ENCODE data around the gene DGCR2.
"Not testable (repeated sequence)": the region's sequence is repeated elsewhere in the genome, so short reads cannot be mapped to it uniquely, and the experiment has no call there.

DGCR2 gene

GRCh38 chr22:19038164-19038546 lies 84.1 kb downstream of the DGCR2 start:
- no peak for DNase-seq

GRCh38 chr22:19037282-19038163 lies 84.7 kb downstream of the DGCR2 start:
- no peak for DNase-seq

- DNase-seq: no peak
These were observed 85.5 kb downstream of the DGCR2 start for GRCh38 chr22:19036523-19037273.

GRCh38 chr22:19036229-19036522 lies 86.0 kb downstream of the DGCR2 start:
- DNase-seq: no peak

- no peak for DNase-seq
These were observed 86.6 kb downstream of the DGCR2 start for GRCh38 chr22:19035474-19036228.

DNA sequence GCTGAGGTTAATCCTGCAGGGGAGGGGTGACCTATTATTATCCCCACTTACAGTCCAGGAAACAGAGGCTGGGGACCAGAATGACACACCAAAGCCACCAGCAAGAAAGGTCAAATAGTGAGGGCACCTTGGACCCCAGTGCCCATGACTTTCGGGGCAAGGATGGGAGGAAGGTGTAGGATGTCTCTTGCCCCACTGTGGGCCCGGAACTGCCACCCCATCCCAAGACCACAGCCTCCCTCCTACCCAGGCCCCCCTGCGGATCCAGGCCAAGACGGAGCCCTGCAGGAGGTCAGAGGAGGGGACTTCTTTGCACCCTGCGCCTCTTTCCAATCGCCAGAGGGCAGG lies 87.1 kb downstream of the DGCR2 start:
- not testable (repeated sequence) for DNase-seq

DNA sequence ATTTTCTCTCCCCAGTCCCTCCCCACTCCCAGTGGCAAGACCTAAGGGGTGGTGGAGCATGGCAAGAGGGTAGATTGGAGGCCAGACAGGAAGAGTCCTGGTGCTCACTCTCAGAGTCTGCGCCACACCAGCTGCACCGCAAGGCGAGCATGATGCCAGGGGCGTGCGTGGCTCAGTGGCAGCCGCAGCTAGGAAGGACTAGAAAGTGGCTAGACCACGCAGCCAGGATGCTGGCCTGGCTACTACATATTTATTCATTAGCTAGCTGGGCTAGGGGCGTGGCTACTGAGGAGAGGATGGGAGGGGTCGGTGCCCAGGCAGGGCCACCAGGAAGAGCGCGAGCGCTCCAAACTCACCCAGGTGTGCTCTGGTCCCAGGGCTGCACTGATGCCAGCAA lies 87.5 kb downstream of the DGCR2 start:
- DNase-seq: not testable (repeated sequence)

DNA sequence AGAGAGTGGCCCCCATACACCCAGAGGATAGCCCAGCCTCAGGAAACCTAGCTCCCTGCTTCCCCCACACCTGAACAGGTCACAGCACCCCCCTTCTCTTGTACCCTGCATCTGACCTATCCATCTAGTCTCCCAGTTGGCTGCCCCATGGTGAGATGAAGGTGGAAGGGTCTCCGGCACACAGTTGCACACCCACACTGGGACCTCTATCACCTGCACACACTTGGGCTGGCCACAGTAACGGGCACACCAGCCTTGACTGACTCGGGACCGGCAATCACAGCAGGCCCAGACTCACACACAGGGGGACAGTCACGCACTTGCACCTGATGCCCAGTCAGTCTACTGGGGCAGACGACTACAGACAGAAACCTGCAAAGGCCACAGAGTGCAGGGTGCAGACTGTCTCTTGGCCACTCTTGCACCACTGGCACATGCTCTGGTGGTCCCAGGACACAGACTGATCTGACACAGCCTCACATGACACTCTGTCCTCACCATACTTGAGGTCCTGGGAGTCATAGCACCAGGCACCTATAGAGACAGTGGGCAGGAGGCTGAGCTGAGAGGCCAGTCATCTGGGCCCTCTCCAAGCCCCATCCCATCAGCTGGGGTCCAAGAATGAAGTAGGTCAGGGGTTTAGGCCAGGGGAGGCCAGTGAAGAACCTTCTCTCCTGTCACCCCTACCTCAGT lies 88.0 kb downstream of the DGCR2 start:
- not testable (repeated sequence) for DNase-seq

DNA sequence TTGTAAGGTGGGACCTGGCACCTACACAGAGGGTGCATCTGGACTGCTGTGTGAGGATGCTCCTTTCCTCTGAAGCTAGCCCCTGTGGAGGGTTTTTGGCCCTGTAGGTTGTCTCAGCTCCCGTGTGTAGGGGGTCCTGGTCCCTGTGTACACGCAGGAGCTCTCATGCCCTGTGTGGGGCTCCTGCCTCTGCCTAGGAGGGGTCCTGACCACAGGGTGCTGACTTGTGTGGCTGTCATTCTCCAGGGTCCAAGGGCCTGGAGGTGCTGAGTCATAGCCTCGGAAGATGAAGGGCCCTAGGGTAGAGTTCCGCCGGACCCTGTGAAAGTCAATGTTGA lies 88.7 kb downstream of the DGCR2 start:
- not testable (repeated sequence) for DNase-seq

GRCh38 chr22:19032898-19033567 lies 89.2 kb downstream of the DGCR2 start:
- not testable (repeated sequence) for DNase-seq

GRCh38 chr22:19032156-19032785 lies 89.9 kb downstream of the DGCR2 start:
- DNase-seq: not testable (repeated sequence)

GRCh38 chr22:19030889-19031252 lies 91.3 kb downstream of the DGCR2 start:
- not testable (repeated sequence) for DNase-seq

- DNase-seq: not testable (repeated sequence)
These were observed 91.9 kb downstream of the DGCR2 start for GRCh38 chr22:19030226-19030888.

DNA sequence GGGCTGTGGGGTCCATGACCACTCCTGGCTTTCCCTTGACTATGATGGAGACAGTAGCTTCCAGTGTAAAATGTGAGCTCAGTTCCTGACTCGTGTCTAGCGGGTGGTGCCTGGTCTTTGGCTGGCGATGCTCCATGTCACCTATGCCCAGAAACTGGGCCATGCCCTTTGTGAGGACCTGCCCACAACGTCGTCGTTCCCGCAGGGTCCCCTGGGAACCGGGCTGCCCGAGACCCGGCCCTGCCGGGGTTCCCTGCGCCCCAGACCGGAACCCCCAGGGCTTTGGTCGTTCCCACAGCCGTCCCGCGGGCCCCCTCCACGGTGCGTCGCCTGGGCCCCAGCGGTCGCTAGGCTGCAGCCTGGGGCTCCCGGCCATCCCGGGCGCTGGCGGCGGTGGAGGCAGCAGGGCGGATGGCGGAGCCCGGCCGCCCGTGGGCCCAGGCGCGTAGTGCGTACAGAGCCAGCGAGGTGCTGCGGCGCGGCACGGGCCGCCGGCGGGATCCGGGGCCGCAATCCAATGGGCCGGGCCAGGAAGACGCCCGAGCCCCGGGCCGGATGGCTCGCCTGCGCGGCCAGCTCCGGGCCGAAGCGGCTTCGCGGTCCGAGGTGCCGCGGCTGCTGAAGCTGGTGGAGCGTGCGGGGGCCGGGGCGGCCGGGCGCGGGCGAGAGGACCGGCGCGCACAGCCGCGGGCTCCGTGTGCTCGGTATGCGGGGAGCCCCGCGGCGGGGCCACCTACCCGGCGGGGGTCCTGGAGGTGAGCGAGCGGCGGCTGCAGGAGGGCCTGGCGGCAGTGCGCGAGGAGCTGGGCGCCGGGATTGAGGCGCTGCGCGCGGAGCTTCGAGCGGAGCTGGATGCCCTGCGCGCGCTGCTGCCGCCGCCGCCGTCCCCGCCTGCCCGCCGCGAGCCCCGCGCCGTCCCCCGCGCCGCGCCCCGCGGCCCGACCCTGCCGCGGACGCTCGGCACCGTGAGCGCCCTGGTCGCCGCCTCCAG lies 92.8 kb downstream of the DGCR2 start:
- DNase-seq: not testable (repeated sequence)

- DNase-seq: not testable (repeated sequence)
These were observed 94.2 kb downstream of the DGCR2 start for GRCh38 chr22:19028060-19028455.

GRCh38 chr22:19027371-19028059 lies 94.7 kb downstream of the DGCR2 start:
- DNase-seq: not testable (repeated sequence)

DNA sequence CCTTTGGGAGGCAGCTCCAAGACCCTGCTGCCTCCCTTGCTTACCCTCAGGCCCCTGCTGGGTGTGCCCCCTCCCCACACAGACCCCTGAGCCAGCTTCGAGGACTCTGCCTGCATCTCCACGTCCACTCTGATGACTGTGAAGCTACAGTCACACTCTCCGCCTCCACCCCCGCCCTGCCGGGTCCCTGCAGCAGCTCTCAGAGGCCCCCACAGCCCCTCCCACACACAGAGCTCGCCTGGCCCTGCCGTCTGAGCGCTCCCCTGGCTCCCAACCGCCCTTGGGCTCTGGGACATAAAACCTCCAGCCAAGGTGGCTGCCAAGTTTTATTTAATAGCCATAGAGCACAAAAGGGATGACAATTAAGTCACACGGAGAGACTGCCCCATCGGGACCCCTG lies 96.1 kb downstream of the DGCR2 start:
- not testable (repeated sequence) for DNase-seq

- not testable (repeated sequence) for DNase-seq
These were observed 97.2 kb downstream of the DGCR2 start for GRCh38 chr22:19024956-19025489.

- not testable (repeated sequence) for DNase-seq
These were observed 98.3 kb downstream of the DGCR2 start for GRCh38 chr22:19023931-19024330.
